Lower leg skin (tissue), 3 donors: ENCODE results near the gene PIK3CB.

Experiments used
- POLR2A ChIP-seq, 2 donors: fragments of 450-650 bp; IDR thresholded peaks; one replicate each; pipeline ENCODE4 v1.6.1; 2016 to 2017; ENCODE audit warnings: antibody characterized with exemption in 2 of 2, mild to moderate bottlenecking in 1 of 2, moderate library complexity in 1 of 2
- TF ChIP-seq, protein P1 (sequence below), 3 donors: fragments of 450-650 bp; IDR thresholded peaks; one replicate each; pipeline ENCODE4 v1.5.1; 2016; ENCODE audit warnings: antibody characterized with exemption in 3 of 3, mild to moderate bottlenecking in 3 of 3, moderate library complexity in 2 of 3

DNA sequence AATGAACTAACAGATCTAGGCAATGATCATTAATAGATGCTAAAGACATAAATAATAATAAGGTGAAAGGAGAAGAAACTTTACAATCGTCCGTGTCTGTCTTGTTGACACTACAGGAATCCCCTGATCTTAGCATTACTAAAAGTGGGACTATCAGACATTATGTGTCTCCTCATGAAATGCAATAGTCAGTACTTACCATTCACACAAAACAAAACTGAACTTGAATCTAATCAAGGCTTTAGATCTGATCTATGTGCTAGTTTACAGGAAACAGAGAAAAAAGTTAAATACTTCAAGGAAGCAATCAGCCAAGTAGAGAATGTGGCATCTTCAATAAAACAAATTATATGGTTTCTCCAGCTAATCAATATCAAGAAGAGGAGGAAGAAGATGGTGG is 73.7 kb downstream of the PIK3CB start:
- TF ChIP-seq, protein P1, sequence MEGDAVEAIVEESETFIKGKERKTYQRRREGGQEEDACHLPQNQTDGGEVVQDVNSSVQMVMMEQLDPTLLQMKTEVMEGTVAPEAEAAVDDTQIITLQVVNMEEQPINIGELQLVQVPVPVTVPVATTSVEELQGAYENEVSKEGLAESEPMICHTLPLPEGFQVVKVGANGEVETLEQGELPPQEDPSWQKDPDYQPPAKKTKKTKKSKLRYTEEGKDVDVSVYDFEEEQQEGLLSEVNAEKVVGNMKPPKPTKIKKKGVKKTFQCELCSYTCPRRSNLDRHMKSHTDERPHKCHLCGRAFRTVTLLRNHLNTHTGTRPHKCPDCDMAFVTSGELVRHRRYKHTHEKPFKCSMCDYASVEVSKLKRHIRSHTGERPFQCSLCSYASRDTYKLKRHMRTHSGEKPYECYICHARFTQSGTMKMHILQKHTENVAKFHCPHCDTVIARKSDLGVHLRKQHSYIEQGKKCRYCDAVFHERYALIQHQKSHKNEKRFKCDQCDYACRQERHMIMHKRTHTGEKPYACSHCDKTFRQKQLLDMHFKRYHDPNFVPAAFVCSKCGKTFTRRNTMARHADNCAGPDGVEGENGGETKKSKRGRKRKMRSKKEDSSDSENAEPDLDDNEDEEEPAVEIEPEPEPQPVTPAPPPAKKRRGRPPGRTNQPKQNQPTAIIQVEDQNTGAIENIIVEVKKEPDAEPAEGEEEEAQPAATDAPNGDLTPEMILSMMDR (IDR thresholded peaks at IDR 0.05): no peak
- no peak for TF ChIP-seq POLR2A (IDR thresholded peaks at IDR 0.05)
